Retinal pigment epithelial cell (primary cell): ENCODE measurements around the gene YIF1A.
"Not testable (repeated sequence)": the region's sequence is repeated elsewhere in the genome, so short reads cannot be mapped to it uniquely, and the experiment has no call there.

Experiments
- DNase-seq: peaks from one replicate; pipeline ENCODE4 v3.0.0-alpha.2; 2010; ENCODE audit warnings: low read depth
- H3K4me3 ChIP-seq: 2 replicates; pipeline ENCODE4 v1.5.1; 2011; ENCODE audit warnings: mild to moderate bottlenecking, low read length, control low read depth, moderate library complexity
- TF ChIP-seq, protein P1 (sequence below): conservative IDR thresholded peaks from 2 replicates; pipeline ENCODE4 v1.5.1; 2011; ENCODE audit warnings: low read depth, low read length, control low read depth, inconsistent platforms

YIF1A gene

DNA sequence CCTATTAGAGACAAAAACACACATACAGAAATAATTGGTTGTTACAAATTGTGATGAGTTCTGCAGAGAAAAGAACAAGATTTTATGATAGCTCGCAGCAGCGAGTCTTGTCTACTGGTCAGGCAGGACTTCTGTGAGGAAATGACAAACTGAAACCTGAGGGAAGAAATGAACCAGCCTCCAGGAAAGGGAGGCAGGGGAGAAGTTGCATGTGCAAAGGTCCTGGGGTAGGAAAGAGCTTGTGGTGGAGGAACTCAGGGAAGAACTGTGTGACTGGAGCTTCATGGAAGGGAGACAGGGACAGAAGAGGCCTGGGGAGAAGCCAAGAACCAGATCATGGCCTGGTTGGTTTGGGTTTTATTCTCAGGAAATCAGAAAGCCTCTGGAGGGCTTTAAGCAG, 29.7 kb downstream of the YIF1A start:
- H3K4me3 ChIP-seq, result no peak overlapping the region
- no peak for DNase-seq
- TF ChIP-seq, protein P1, sequence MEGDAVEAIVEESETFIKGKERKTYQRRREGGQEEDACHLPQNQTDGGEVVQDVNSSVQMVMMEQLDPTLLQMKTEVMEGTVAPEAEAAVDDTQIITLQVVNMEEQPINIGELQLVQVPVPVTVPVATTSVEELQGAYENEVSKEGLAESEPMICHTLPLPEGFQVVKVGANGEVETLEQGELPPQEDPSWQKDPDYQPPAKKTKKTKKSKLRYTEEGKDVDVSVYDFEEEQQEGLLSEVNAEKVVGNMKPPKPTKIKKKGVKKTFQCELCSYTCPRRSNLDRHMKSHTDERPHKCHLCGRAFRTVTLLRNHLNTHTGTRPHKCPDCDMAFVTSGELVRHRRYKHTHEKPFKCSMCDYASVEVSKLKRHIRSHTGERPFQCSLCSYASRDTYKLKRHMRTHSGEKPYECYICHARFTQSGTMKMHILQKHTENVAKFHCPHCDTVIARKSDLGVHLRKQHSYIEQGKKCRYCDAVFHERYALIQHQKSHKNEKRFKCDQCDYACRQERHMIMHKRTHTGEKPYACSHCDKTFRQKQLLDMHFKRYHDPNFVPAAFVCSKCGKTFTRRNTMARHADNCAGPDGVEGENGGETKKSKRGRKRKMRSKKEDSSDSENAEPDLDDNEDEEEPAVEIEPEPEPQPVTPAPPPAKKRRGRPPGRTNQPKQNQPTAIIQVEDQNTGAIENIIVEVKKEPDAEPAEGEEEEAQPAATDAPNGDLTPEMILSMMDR, result no peak

DNA sequence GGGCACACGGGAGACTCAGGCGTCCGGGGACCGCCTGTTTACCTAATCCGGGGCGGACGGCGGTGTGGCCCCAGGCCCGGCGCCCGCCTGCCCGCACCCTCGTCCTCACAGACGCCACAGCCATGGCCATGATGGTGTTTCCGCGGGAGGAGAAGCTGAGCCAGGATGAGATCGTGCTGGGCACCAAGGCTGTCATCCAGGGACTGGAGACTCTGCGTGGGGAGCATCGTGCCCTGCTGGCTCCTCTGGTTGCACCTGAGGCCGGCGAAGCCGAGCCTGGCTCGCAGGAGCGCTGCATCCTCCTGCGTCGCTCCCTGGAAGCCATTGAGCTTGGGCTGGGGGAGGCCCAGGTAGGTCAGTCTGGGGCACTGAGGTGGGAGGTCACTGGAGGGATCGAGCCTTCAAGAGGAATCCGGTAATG, 30.5 kb downstream of the YIF1A start:
- TF ChIP-seq, protein P1, result no peak
- no peak for DNase-seq
- peak overlapping the region; percentile 86 for H3K4me3 ChIP-seq

DNA sequence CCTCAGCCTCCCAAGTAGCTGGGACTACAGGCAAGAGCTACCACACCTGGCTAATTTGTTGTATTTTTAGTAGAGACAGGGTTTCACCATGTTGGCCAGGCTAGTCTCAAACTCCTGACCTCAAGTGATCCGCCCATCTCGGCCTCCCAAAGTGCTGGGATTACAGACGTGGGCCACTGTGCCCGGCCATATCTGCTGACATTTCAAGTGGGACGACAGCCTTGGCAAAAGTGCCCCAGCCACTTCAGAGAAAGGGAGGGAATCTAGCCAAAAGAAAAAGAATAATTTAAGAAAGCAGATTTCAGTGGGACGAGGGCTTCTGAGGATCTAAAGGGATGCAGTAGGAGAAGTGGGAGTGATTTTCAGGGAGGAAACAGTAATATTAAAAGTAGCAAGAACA, 35.9 kb downstream of the YIF1A start:
- H3K4me3 ChIP-seq, DNase-seq: not testable (repeated sequence)

DNA sequence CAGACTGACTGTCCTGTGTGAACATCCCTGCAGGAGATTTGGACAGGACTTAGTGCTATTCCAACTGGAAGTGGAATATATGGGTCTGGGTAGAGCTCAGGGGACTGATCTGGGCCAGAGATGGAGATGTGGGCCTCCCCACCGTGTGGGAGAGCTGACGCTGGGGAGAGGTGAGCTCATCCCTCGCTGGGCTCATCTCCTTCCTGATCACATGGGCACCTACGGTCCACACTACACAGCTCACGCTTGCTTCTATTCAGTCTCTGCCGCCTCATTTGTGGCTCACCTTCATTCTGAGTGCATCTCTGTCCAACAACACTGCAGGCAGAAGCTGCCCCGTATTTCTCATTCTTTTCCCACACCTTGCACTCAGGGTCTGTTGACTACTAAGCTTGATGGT, 37.1 kb downstream of the YIF1A start:
- TF ChIP-seq, protein P1, result no peak
- DNase-seq, result no peak
- H3K4me3 ChIP-seq, result no peak overlapping the region

DNA sequence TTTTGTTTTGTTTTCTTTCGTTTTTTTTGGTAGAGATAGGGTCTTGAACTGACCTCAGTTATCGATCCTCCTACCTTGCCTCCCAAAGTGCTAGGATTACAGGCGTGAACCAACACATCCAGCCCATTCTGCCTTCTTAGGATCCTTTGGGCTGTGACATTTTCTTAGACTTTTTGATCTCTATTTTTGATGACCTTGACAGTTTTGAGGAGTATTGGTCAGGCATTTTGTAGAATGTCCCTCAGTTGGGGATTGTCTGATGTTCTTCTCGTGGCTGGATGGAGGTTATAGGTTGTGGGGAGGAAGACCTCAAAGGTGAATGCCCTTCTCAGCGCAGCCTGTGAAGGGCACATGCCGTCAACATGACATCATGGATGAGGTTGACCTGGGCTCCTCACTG, 40.0 kb downstream of the YIF1A start:
- TF ChIP-seq, protein P1, result no peak
- DNase-seq, result no peak

DNA sequence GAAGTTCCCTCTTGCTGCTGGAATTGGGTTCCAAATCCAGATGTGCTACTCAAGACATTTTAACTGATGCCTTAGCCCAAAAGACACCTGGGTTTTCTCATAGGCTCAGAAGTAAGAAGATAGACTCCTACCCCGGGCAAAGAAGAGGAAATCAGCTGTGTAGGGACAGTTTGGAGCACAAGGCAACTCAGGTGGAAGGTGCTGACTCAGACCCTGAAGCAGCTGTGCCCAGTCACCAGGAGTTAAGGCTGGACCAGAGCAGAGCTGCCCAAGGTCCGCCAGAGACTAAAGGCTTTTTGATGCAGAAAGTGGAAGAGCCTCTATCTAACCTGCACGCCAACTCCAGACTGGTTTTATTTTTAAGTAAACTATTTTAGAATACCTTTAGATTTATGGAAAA, 41.1 kb downstream of the YIF1A start:
- no peak for DNase-seq
- H3K4me3 ChIP-seq, result no peak overlapping the region
- TF ChIP-seq, protein P1, result no peak

More for the DNA sequence above, 40.0 kb downstream of the YIF1A start:
- H3K4me3 ChIP-seq, result no peak overlapping the region

DNA sequence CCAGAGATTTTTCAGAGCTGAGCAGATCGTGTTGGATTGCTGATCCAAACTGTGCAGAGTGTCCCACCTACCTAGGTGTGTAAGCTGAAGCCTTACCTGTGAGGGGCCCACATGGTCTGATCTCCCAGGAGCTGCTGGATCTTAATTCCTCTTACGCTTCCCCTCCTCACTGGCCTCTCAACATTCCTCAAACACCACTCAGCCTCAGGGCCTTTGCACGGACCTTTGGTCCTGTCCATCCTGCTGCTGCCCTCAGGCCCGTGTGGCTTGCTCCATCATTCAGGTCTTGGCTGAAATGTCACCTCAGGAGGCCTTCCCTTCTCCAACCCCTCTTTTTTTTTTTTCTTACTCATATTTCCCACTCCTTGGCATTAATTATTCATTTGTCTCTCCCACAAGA, 41.6 kb downstream of the YIF1A start:
- TF ChIP-seq, protein P1, result no peak
- H3K4me3 ChIP-seq, result no peak overlapping the region
- DNase-seq, result no peak

DNA sequence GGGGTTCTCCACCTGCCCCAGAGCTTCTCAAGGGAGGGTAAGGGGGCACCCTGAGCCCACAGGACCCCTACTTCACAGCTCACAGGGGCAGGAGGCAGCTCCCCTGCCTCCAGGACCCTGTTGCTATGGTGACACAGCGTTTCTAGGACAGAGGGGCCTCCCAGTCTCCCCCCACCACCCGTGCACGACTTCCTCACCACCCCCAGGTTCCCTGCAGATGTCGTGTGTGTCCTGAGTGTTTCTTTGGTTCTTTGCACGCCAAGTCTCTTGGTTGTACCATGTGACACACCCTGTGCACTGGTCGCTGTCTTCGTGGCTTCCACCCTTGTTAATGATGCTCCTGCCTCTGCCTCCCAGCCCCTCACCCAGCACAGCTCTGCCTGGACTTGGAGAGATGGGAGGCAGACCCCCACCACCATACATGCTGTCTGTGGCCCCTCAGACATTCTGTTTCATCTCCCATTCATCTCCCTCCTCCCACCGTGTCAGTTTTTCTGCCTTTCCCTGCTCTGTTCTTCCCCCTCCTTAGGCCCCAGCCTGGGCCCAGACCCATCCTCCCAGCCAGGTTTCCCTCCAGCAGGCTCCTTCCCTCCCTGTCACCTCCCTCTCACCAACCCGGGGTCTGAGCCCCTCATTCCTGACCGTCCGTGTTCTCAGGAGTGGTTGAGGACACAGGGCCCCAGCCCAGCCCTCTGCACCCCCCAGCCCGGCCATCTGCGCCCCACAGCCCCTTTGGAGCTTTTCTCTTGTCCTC, 45.0 kb downstream of the YIF1A start:
- TF ChIP-seq, protein P1, result no peak
- no peak for DNase-seq

More for the DNA sequence above, 45.0 kb downstream of the YIF1A start:
- H3K4me3 ChIP-seq, result no peak overlapping the region
